Lower leg skin (tissue), 4 donors: ENCODE measurements around the gene KCTD21. TPM values are rescaled to one million over a fixed set of nuclear protein-coding genes. Genes with fewer than 3 reads are reported as not detected.
"Not testable (repeated sequence)": the region's sequence is repeated elsewhere in the genome, so short reads cannot be mapped to it uniquely, and the experiment has no call there.

ENCODE experiments used
- DNase-seq, 2 donors: peaks; one replicate each; pipeline ENCODE4 v3.0.0-alpha.2; 2019; ENCODE audit warnings: low spot score in 2 of 2
- H3K4me3 ChIP-seq: fragments of 200-600 bp; sonication (generic); 2 replicates; pipeline ENCODE4 v1.5.1; 2017; ENCODE audit warnings: mild to moderate bottlenecking, low read depth; ENCODE audit not compliant: poor library complexity, severe bottlenecking
- CTCF ChIP-seq, 3 donors: fragments of 450-650 bp; IDR thresholded peaks; one replicate each; pipeline ENCODE4 v1.5.1; 2016; ENCODE audit warnings: antibody characterized with exemption in 3 of 3, mild to moderate bottlenecking in 3 of 3, moderate library complexity in 2 of 3
- POLR2A ChIP-seq, 2 donors: fragments of 450-650 bp; IDR thresholded peaks; one replicate each; pipeline ENCODE4 v1.6.1; 2016 to 2017; ENCODE audit warnings: antibody characterized with exemption in 2 of 2, mild to moderate bottlenecking in 1 of 2, moderate library complexity in 1 of 2
- WGBS, 2 donors: methylation state at CpG; one replicate each; pipeline ENCODE4 v1.1.5; 2018; 5-methylcytosine and 5-hydroxymethylcytosine counted together
- intact Hi-C: fragments of 100-400 bp; cut with DNase I; formaldehyde crosslinking; loops from one replicate; pipeline ENCODE4 v1.15.0; 2023; ENCODE audit warnings: low total_unique reads
- total RNA-seq, 4 donors: library from RNA; depleted of rRNA; stranded (reverse); fragments of >200 nt; gene quantifications; one replicate each; pipeline ENCODE4 v1.1.0, GENCODE V29; 2016

KCTD21 gene
- total RNA-seq, 4 donors from 2014 or later, result 3.8 to 17.0 (median 7.1) TPM

GRCh38 chr11:78181185-78181584, 7.2 kb downstream of the KCTD21 start:
- WGBS, 2 donors, result 68 to 72% methylated on average over 2 of the region's 2 CpGs
- intact Hi-C loops, result no loop called here
- H3K4me3 ChIP-seq, result no peak overlapping the region
- DNase-seq, result no peak
- TF ChIP-seq CTCF (IDR thresholded peaks at IDR 0.05) (no peak), POLR2A (IDR thresholded peaks at IDR 0.05) (no peak)

- no peak overlapping the region for H3K4me3 ChIP-seq
- WGBS, 2 donors, result 88 to 92% methylated on average over 4 of the region's 4 CpGs
- TF ChIP-seq POLR2A (IDR thresholded peaks at IDR 0.05), result no peak
- no peak for TF ChIP-seq CTCF (IDR thresholded peaks at IDR 0.05)
- intact Hi-C loops, result no loop called here
- no peak for DNase-seq
Observed at GRCh38 chr11:78180751-78181150, 7.7 kb downstream of the KCTD21 start.

GRCh38 chr11:78179459-78180071, 8.9 kb downstream of the KCTD21 start:
- intact Hi-C loops, result no loop called here
- H3K4me3 ChIP-seq, result no peak overlapping the region
- TF ChIP-seq POLR2A (IDR thresholded peaks at IDR 0.05) (no peak), CTCF (IDR thresholded peaks at IDR 0.05) (peak in 1 of 3 donors; percentile 15)
- WGBS, 2 donors, result 93 to 94% methylated on average over 7 of the region's 7 CpGs
- DNase-seq, result no peak

- TF ChIP-seq POLR2A (IDR thresholded peaks at IDR 0.05) (no peak), CTCF (IDR thresholded peaks at IDR 0.05) (no peak)
- no peak overlapping the region for H3K4me3 ChIP-seq
- intact Hi-C loops, result no loop called here
- WGBS, 2 donors, result 87 to 89% methylated on average over 7 of the region's 7 CpGs
- DNase-seq, result no peak
Observed at GRCh38 chr11:78177216-78177615, 11.2 kb downstream of the KCTD21 start.

- no peak overlapping the region for H3K4me3 ChIP-seq
- intact Hi-C loops, result no loop called here
- WGBS, 2 donors, result 92 to 95% methylated on average over 10 of the region's 10 CpGs
- no peak for TF ChIP-seq POLR2A (IDR thresholded peaks at IDR 0.05)
- TF ChIP-seq CTCF (IDR thresholded peaks at IDR 0.05), result no peak
- no peak for DNase-seq
Observed at GRCh38 chr11:78176605-78177141, 11.8 kb downstream of the KCTD21 start.

GRCh38 chr11:78175862-78176261, 12.6 kb downstream of the KCTD21 start:
- DNase-seq, intact Hi-C loops, H3K4me3 ChIP-seq: not testable (repeated sequence)
- WGBS, 2 donors, result 96 to 98% methylated on average over 3 of the region's 3 CpGs
